HepG2 (cell line): Measurements from ENCODE around the gene NCOA7. TPM values are rescaled to one million over a fixed set of nuclear protein-coding genes. Genes with fewer than 3 reads are reported as not detected.

Source experiments
- ATAC-seq: fragments of 200-7000 bp; cut with Tn5 transposase; 3 replicates; pipeline ENCODE4 v1.9.1; 2020; ENCODE audit warnings: mild to moderate bottlenecking, moderate library complexity
- BruUV-seq: library from RNA; stranded (reverse); fragments of 400-500 nt; replicated peaks from 2 replicates; lab custom pipeline; 2021; lab: Mats Ljungman, UMichigan
- CTCF ChIA-PET: fragments of 300-600 bp; formaldehyde crosslinking; extraction: SDS; loops from one replicate; lab custom pipeline; 2021; ENCODE audit warnings: low total read pairs, inconsistent platforms, low intra/inter-chr PET ratio; lab: Yijun Ruan, JAX
- POLR2A ChIA-PET: fragments of 350-600 bp; sonication (Branson Sonifier 250); formaldehyde crosslinking; loops from one replicate; lab custom pipeline; 2020; ENCODE audit warnings: antibody characterized with exemption, inconsistent platforms; lab: Yijun Ruan, JAX
- DNase-seq: peaks from one replicate; pipeline ENCODE4 v3.0.0-alpha.2; 2015; ENCODE audit warnings: low spot score
- FAIRE-seq: peaks from 3 replicates; lab custom pipeline; 2011; peaks lifted over from hg19 to GRCh38; lab: Jason Lieb, UNC
- H2AFZ ChIP-seq: one replicate; pipeline ENCODE4 v1.6.1; 2011; ENCODE audit warnings: low read length, inconsistent platforms
- H3K27ac ChIP-seq: fragments of 300-600 bp; 3 replicates; pipeline ENCODE4 v1.8.0; 2011; ENCODE audit warnings: mixed run types, mild to moderate bottlenecking, mixed read lengths, low read length, inconsistent platforms; ENCODE audit not compliant: insufficient read depth; ENCODE audit errors: extremely low read length
- H3K27me3 ChIP-seq, 2 experiments: fragments of 200-600 bp in 1 of 2; 2 replicates in 1 of 2; 3 replicates in 1 of 2; pipeline versions ENCODE4 v1.6.0 to v1.8.0; 2011; ENCODE audit warnings: low read length in 2 of 2, mild to moderate bottlenecking in 2 of 2, moderate library complexity in 2 of 2, inconsistent platforms in 1 of 2; ENCODE audit not compliant: insufficient read depth in 2 of 2, control insufficient read depth in 1 of 2
- H3K36me3 ChIP-seq, 2 experiments: fragments of 200-600 bp in 1 of 2; replicated peaks in 1 of 2; 2 replicates in 1 of 2; 3 replicates in 1 of 2; pipeline versions ENCODE4 v1.5.1 to v1.8.0; 2011; ENCODE audit warnings: low read length in 2 of 2, inconsistent platforms in 1 of 2; ENCODE audit not compliant: insufficient read depth in 2 of 2, control insufficient read depth in 1 of 2
- H3K4me1 ChIP-seq: 2 replicates; pipeline ENCODE4 v1.5.1; 2012; ENCODE audit warnings: low read length, inconsistent platforms; ENCODE audit not compliant: insufficient read depth
- H3K4me2 ChIP-seq: 2 replicates; pipeline ENCODE4 v1.6.0; 2011; ENCODE audit warnings: low read depth, low read length, inconsistent platforms
- H3K4me3 ChIP-seq, 3 experiments: fragments of 200-600 bp in 1 of 3; sonication (generic), shearing (Covaris generic) in 1 of 3; replicated peaks in 1 of 3; 2 replicates each; pipeline ENCODE4 v1.5.1; 2011 to 2016; ENCODE audit warnings: low read length in 3 of 3, inconsistent platforms in 2 of 3, low read depth in 2 of 3, mild to moderate bottlenecking in 2 of 3, control low read depth in 1 of 3, mixed read lengths in 1 of 3; ENCODE audit not compliant: insufficient read depth in 1 of 3
- H3K79me2 ChIP-seq: one replicate; pipeline ENCODE4 v1.6.1; 2011; ENCODE audit warnings: low read length, inconsistent platforms; ENCODE audit not compliant: insufficient read depth
- H3K9ac ChIP-seq: 2 replicates; pipeline ENCODE4 v1.6.0; 2011; ENCODE audit warnings: mild to moderate bottlenecking, low read depth, low read length, inconsistent platforms; ENCODE audit not compliant: insufficient read depth
- H3K9me3 ChIP-seq: 2 replicates; pipeline ENCODE4 v1.5.1; 2012; ENCODE audit warnings: mild to moderate bottlenecking, low read length
- H4K20me1 ChIP-seq: 2 replicates; pipeline ENCODE4 v1.6.0; 2011; ENCODE audit warnings: inconsistent platforms, mild to moderate bottlenecking, low read length, moderate library complexity; ENCODE audit not compliant: insufficient read depth
- IRX3 ChIP-seq: sonication (generic); formaldehyde crosslinking; IDR thresholded peaks from 2 replicates; pipeline ENCODE4 v1.8.1; 2023; ENCODE audit warnings: mild to moderate bottlenecking, low read depth, missing genetic modification reagents, borderline replicate concordance
- POGK ChIP-seq: sonication (generic); formaldehyde crosslinking; conservative IDR thresholded peaks from 2 replicates; pipeline ENCODE4 v1.8.0; 2022; ENCODE audit warnings: mild to moderate bottlenecking, moderate library complexity, missing genetic modification reagents
- POLR2G ChIP-seq: fragments of 200-400 bp; formaldehyde crosslinking; IDR thresholded peaks from 2 replicates; pipeline ENCODE4 v1.6.1; 2018; ENCODE audit warnings: mild to moderate bottlenecking, low read depth, low read length, moderate library complexity
- SOX5 ChIP-seq: IDR thresholded peaks from 2 replicates; pipeline ENCODE4 v1.6.1; 2016; ENCODE audit warnings: borderline replicate concordance
- TMF1 ChIP-seq: sonication (generic); formaldehyde crosslinking; IDR thresholded peaks from 2 replicates; pipeline ENCODE4 v1.8.1; 2022; ENCODE audit warnings: low read depth, missing genetic modification reagents
- ZMYM4 ChIP-seq: sonication (generic); formaldehyde crosslinking; IDR thresholded peaks from 2 replicates; pipeline ENCODE4 v1.8.1; 2023; ENCODE audit warnings: mild to moderate bottlenecking, missing genetic modification reagents
- WGBS: methylation state at CpG from one replicate; pipeline ENCODE4 v1.1.6; 2017; ENCODE audit warnings: low lambda C conversion rate; 5-methylcytosine and 5-hydroxymethylcytosine counted together
- in situ Hi-C: cut with HindIII; loops from 2 replicates; pipeline ENCODE4 v1.10.0; 2017; ENCODE audit warnings: low pct_unique_long_range_greater_than_20kb; ENCODE audit not compliant: extremely low pct_ligation_motif_present
- intact Hi-C: fragments of 100-400 bp; cut with micrococcal nuclease; formaldehyde crosslinking; loops from one replicate; pipeline ENCODE4 v1.10.0; 2022; ENCODE audit not compliant: unreplicated experiment
- polyA plus RNA-seq, 8 experiments: library from polyadenylated mRNA; depleted of rRNA in 3 of 8; stranded (reverse) in 7 of 8; unstranded in 1 of 8; fragments of >200 nt; fragmentation: Illumina TruSeq in 4 of 8; extraction: Trizol in 4 of 8; gene quantifications; 2 replicates each; pipeline versions ENCODE4 v1.2.1 to v1.2.3, GENCODE V29; 2011 to 2016; ENCODE audit warnings: low read depth in 4 of 8, missing spikeins in 1 of 8, mixed read lengths in 1 of 8; ENCODE audit not compliant: insufficient read depth in 1 of 8
- total RNA-seq, 5 experiments: library from RNA; depleted of rRNA; stranded (reverse); fragments of >200 nt; fragmentation: Illumina TruSeq; extraction: Trizol; gene quantifications; 2 replicates each; pipeline ENCODE4 v1.2.3, GENCODE V29; 2016; ENCODE audit warnings: low read depth in 1 of 5
- TF ChIP-seq, protein P1 (sequence below): sonication (generic); formaldehyde crosslinking; IDR thresholded peaks from 2 replicates; pipeline ENCODE4 v1.4.0; 2020; ENCODE audit warnings: missing genetic modification reagents
- TF ChIP-seq, protein P2 (sequence below): sonication (generic); formaldehyde crosslinking; IDR thresholded peaks from 2 replicates; pipeline ENCODE4 v1.4.0; 2020; ENCODE audit warnings: missing genetic modification reagents
- TF ChIP-seq, protein P3 (sequence below): sonication (generic); formaldehyde crosslinking; IDR thresholded peaks from 2 replicates; pipeline ENCODE4 v1.4.0; 2020; ENCODE audit warnings: mild to moderate bottlenecking, missing genetic modification reagents, borderline replicate concordance

NCOA7 gene
- total and polyA plus RNA-seq, 2 of the 13 experiments (the other 11 are each of a cell fraction or from before 2014, with no cell fraction given), result 13.6 to 20.8 TPM

DNA sequence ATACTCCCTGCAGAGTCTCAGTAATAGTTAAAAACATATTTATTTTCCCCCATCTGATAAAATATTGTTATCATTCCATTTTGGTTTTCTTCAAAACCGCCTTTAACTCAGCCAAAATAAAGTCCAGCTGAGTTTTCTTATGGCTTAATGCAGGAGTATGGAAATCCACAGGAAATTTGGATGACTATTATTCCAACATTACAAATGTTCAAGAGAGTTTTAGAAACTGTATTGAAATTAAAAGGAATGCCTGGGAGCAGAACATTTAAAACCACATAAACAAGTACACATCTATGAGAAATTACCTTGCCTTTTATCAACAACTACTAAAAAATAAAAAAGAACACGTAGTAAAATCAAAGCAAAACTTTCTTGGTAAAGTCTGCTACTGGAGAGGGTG, 45.7 kb downstream of the NCOA7 start (continued):
- TF ChIP-seq, protein P1, sequence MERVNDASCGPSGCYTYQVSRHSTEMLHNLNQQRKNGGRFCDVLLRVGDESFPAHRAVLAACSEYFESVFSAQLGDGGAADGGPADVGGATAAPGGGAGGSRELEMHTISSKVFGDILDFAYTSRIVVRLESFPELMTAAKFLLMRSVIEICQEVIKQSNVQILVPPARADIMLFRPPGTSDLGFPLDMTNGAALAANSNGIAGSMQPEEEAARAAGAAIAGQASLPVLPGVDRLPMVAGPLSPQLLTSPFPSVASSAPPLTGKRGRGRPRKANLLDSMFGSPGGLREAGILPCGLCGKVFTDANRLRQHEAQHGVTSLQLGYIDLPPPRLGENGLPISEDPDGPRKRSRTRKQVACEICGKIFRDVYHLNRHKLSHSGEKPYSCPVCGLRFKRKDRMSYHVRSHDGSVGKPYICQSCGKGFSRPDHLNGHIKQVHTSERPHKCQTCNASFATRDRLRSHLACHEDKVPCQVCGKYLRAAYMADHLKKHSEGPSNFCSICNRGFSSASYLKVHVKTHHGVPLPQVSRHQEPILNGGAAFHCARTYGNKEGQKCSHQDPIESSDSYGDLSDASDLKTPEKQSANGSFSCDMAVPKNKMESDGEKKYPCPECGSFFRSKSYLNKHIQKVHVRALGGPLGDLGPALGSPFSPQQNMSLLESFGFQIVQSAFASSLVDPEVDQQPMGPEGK, result no peak
- TF ChIP-seq, all 625 proteins: peak for 0

GRCh38 chr6:125839471-125839870, 48.7 kb downstream of the NCOA7 start:
- H4K20me1 ChIP-seq, result no peaks in the 10 kb centered on the region
- H3K9me3 ChIP-seq, result no peaks in the 10 kb centered on the region
- no peaks in the 10 kb centered on the region for H3K36me3 ChIP-seq
- no peaks in the 10 kb centered on the region for H3K4me1 ChIP-seq
- DNase-seq (no peak), FAIRE-seq (no peak), ATAC-seq (no peak)
- in situ Hi-C loops, result no loop called here
- no peaks in the 10 kb centered on the region for H3K79me2 ChIP-seq
- 91% methylated on average over 7 of the region's 7 CpGs for WGBS
- CTCF ChIA-PET, result no interaction called here
- no peak overlapping the region for H3K9ac ChIP-seq
- no peak overlapping the region for H3K27ac ChIP-seq
- no TSS peak for BruUV-seq
- H2AFZ ChIP-seq, result no peak overlapping the region
- TF ChIP-seq, protein P2, sequence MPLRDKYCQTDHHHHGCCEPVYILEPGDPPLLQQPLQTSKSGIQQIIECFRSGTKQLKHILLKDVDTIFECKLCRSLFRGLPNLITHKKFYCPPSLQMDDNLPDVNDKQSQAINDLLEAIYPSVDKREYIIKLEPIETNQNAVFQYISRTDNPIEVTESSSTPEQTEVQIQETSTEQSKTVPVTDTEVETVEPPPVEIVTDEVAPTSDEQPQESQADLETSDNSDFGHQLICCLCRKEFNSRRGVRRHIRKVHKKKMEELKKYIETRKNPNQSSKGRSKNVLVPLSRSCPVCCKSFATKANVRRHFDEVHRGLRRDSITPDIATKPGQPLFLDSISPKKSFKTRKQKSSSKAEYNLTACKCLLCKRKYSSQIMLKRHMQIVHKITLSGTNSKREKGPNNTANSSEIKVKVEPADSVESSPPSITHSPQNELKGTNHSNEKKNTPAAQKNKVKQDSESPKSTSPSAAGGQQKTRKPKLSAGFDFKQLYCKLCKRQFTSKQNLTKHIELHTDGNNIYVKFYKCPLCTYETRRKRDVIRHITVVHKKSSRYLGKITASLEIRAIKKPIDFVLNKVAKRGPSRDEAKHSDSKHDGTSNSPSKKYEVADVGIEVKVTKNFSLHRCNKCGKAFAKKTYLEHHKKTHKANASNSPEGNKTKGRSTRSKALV (CRISPR knock-in tag), result no peak
- TF ChIP-seq POLR2G (no peak), IRX3 (CRISPR knock-in tag) (no peak), TMF1 (CRISPR knock-in tag) (no peak), SOX5 (CRISPR knock-in tag) (no peak), POGK (no peak), ZMYM4 (CRISPR knock-in tag) (no peak)
- TF ChIP-seq, protein P3, sequence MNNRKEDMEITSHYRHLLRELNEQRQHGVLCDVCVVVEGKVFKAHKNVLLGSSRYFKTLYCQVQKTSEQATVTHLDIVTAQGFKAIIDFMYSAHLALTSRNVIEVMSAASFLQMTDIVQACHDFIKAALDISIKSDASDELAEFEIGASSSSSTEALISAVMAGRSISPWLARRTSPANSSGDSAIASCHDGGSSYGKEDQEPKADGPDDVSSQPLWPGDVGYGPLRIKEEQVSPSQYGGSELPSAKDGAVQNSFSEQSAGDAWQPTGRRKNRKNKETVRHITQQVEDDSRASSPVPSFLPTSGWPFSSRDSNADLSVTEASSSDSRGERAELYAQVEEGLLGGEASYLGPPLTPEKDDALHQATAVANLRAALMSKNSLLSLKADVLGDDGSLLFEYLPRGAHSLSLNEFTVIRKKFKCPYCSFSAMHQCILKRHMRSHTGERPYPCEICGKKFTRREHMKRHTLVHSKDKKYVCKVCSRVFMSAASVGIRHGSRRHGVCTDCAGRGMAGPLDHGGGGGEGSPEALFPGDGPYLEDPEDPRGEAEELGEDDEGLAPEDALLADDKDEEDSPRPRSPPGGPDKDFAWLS (CRISPR knock-in tag), result no peak
- no peaks in the 10 kb centered on the region for H3K27me3 ChIP-seq
- POLR2A ChIA-PET, result no interaction called here
- no peak overlapping the region for H3K4me3 ChIP-seq
- intact Hi-C loops, result no loop called here
- H3K4me2 ChIP-seq, result no peak overlapping the region
